ENCODE measurements around the gene TPRN.

DNA sequence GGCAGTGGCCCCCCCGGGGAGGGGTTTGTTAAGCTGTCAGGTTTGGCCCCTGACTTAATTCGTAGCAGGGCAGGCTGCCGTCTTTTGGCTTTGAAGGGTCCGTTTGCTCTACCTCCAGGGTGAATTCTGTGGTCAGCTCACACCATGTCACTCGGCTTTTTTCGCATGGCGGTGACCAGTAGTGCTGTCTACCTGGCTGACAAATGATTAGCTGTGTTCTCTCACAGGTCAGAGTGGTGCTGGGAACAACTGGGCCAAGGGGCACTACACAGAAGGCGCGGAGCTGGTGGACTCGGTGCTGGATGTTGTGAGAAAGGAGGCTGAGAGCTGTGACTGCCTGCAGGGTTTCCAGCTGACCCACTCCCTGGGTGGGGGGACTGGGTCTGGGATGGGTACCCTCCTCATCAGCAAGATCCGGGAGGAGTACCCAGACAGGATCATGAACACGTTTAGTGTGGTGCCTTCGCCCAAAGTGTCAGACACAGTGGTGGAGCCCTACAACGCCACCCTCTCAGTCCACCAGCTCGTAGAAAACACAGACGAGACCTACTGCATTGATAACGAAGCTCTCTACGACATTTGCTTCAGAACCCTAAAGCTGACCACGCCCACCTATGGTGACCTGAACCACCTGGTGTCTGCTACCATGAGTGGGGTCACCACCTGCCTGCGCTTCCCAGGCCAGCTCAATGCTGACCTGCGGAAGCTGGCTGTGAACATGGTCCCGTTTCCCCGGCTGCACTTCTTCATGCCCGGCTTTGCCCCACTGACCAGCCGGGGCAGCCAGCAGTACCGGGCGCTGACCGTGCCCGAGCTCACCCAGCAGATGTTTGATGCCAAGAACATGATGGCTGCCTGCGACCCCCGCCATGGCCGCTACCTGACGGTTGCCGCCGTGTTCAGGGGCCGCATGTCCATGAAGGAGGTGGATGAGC is 42.0 kb upstream of the TPRN start:
- TF ChIP-seq, protein P1, sequence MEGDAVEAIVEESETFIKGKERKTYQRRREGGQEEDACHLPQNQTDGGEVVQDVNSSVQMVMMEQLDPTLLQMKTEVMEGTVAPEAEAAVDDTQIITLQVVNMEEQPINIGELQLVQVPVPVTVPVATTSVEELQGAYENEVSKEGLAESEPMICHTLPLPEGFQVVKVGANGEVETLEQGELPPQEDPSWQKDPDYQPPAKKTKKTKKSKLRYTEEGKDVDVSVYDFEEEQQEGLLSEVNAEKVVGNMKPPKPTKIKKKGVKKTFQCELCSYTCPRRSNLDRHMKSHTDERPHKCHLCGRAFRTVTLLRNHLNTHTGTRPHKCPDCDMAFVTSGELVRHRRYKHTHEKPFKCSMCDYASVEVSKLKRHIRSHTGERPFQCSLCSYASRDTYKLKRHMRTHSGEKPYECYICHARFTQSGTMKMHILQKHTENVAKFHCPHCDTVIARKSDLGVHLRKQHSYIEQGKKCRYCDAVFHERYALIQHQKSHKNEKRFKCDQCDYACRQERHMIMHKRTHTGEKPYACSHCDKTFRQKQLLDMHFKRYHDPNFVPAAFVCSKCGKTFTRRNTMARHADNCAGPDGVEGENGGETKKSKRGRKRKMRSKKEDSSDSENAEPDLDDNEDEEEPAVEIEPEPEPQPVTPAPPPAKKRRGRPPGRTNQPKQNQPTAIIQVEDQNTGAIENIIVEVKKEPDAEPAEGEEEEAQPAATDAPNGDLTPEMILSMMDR (IDR thresholded peaks at IDR 0.05): no peak
- TF ChIP-seq, protein P2, sequence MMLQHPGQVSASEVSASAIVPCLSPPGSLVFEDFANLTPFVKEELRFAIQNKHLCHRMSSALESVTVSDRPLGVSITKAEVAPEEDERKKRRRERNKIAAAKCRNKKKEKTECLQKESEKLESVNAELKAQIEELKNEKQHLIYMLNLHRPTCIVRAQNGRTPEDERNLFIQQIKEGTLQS (CRISPR knock-in tag; conservative IDR thresholded peaks at IDR 0.05): no peak
- TF ChIP-seq, protein P3, sequence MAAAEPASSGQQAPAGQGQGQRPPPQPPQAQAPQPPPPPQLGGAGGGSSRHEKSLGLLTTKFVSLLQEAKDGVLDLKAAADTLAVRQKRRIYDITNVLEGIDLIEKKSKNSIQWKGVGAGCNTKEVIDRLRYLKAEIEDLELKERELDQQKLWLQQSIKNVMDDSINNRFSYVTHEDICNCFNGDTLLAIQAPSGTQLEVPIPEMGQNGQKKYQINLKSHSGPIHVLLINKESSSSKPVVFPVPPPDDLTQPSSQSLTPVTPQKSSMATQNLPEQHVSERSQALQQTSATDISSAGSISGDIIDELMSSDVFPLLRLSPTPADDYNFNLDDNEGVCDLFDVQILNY (CRISPR knock-in tag; IDR thresholded peaks at IDR 0.05): no peak
- TF ChIP-seq CBFB (CRISPR knock-in tag; IDR thresholded peaks at IDR 0.05; ENCODE audit: low read depth): no peak
- no peak for TF ChIP-seq SMAD4 (CRISPR knock-in tag; IDR thresholded peaks at IDR 0.05)
- TF ChIP-seq TP53 (CRISPR knock-in tag; IDR thresholded peaks at IDR 0.05): no peak
- TF ChIP-seq ATF6 (CRISPR knock-in tag; IDR thresholded peaks at IDR 0.05): no peak
- TF ChIP-seq, protein P4, sequence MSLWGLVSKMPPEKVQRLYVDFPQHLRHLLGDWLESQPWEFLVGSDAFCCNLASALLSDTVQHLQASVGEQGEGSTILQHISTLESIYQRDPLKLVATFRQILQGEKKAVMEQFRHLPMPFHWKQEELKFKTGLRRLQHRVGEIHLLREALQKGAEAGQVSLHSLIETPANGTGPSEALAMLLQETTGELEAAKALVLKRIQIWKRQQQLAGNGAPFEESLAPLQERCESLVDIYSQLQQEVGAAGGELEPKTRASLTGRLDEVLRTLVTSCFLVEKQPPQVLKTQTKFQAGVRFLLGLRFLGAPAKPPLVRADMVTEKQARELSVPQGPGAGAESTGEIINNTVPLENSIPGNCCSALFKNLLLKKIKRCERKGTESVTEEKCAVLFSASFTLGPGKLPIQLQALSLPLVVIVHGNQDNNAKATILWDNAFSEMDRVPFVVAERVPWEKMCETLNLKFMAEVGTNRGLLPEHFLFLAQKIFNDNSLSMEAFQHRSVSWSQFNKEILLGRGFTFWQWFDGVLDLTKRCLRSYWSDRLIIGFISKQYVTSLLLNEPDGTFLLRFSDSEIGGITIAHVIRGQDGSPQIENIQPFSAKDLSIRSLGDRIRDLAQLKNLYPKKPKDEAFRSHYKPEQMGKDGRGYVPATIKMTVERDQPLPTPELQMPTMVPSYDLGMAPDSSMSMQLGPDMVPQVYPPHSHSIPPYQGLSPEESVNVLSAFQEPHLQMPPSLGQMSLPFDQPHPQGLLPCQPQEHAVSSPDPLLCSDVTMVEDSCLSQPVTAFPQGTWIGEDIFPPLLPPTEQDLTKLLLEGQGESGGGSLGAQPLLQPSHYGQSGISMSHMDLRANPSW (CRISPR knock-in tag; conservative IDR thresholded peaks at IDR 0.05; ENCODE audit: low read depth): no peak
- TF ChIP-seq, protein P5, sequence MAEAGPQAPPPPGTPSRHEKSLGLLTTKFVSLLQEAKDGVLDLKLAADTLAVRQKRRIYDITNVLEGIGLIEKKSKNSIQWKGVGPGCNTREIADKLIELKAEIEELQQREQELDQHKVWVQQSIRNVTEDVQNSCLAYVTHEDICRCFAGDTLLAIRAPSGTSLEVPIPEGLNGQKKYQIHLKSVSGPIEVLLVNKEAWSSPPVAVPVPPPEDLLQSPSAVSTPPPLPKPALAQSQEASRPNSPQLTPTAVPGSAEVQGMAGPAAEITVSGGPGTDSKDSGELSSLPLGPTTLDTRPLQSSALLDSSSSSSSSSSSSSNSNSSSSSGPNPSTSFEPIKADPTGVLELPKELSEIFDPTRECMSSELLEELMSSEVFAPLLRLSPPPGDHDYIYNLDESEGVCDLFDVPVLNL (CRISPR knock-in tag; IDR thresholded peaks at IDR 0.05; ENCODE audit: borderline replicate concordance, low read depth): no peak
- TF ChIP-seq ZNF317 (CRISPR knock-in tag; IDR thresholded peaks at IDR 0.05; ENCODE audit: borderline replicate concordance, low read depth): no peak
- no peak for TF ChIP-seq JAZF1 (CRISPR knock-in tag; IDR thresholded peaks at IDR 0.05)
- no peak for TF ChIP-seq FOXJ3 (CRISPR knock-in tag; IDR thresholded peaks at IDR 0.05; ENCODE audit: borderline replicate concordance)

Measured in WTC11 (cell line).